LHCN-M2 (cell line): Measurements from ENCODE around the gene OBP2A. TPM values are rescaled to one million over a fixed set of nuclear protein-coding genes. Genes with fewer than 3 reads are reported as not detected.

ENCODE experiments used
- DNase-seq: peaks from one replicate; pipeline ENCODE4 v3.0.0-alpha.2; 2012; ENCODE audit warnings: low read depth
- total RNA-seq: library from RNA; depleted of rRNA; stranded (reverse); fragments of >200 nt; gene quantifications from 2 replicates; pipeline ENCODE4 v1.2.3, GENCODE V29; 2014

The OBP2A gene
- total RNA-seq, 1 experiment from 2014 or later, result not detected

GRCh38 chr9:135577256-135577655, 31.3 kb downstream of the OBP2A start:
- no peak for DNase-seq

- no peak for DNase-seq
These were observed 33.4 kb downstream of the OBP2A start for GRCh38 chr9:135579356-135579755.

- DNase-seq, result no peak
These were observed 34.1 kb downstream of the OBP2A start for GRCh38 chr9:135579889-135580660.

- DNase-seq, result no peak
These were observed 34.9 kb downstream of the OBP2A start for GRCh38 chr9:135580664-135581380.

- DNase-seq, result no peak
These were observed 35.9 kb downstream of the OBP2A start for GRCh38 chr9:135581636-135582426.

GRCh38 chr9:135582541-135582940, 36.6 kb downstream of the OBP2A start:
- no peak for DNase-seq

- no peak for DNase-seq
These were observed 37.2 kb downstream of the OBP2A start for GRCh38 chr9:135582966-135583687.

- no peak for DNase-seq
These were observed 37.7 kb downstream of the OBP2A start for GRCh38 chr9:135583688-135584011.

- no peak for DNase-seq
These were observed 38.4 kb downstream of the OBP2A start for GRCh38 chr9:135584371-135584770.

- DNase-seq, result no peak
These were observed 39.0 kb downstream of the OBP2A start for GRCh38 chr9:135584934-135585333.

- no peak for DNase-seq
These were observed 40.7 kb downstream of the OBP2A start for GRCh38 chr9:135586601-135587109.

GRCh38 chr9:135587658-135588057, 41.7 kb downstream of the OBP2A start:
- DNase-seq, result peak; percentile 21

- DNase-seq, result no peak
These were observed 42.4 kb downstream of the OBP2A start for GRCh38 chr9:135588371-135588770.

GRCh38 chr9:135588886-135589595, 43.1 kb downstream of the OBP2A start:
- DNase-seq, result no peak

- no peak for DNase-seq
These were observed 43.9 kb downstream of the OBP2A start for GRCh38 chr9:135589596-135590485.

GRCh38 chr9:135590486-135591079, 44.7 kb downstream of the OBP2A start:
- no peak for DNase-seq

GRCh38 chr9:135591506-135592330, 45.8 kb downstream of the OBP2A start:
- DNase-seq, result no peak

GRCh38 chr9:135592331-135592590, 46.3 kb downstream of the OBP2A start:
- DNase-seq, result no peak

GRCh38 chr9:135592625-135593024, 46.7 kb downstream of the OBP2A start:
- DNase-seq, result no peak
